Left renal pelvis (tissue), 4 donors: ENCODE measurements around the gene LST1. TPM values are rescaled to one million over a fixed set of nuclear protein-coding genes. Genes with fewer than 3 reads are reported as not detected.

Experiments
- DNase-seq, 4 donors: peaks; one replicate each; pipeline ENCODE4 v3.0.0-alpha.2; 2013; ENCODE audit warnings: low read depth in 4 of 4, low spot score in 3 of 4
- polyA plus RNA-seq, 4 donors: library from polyadenylated mRNA; unstranded; fragments of 120-200 nt; gene quantifications; one replicate each; pipeline ENCODE4 v1.2.1, GENCODE V29; 2013; ENCODE audit not compliant: insufficient read length in 4 of 4

Gene LST1
- polyA plus RNA-seq, 4 donors = 4.6 to 10.3 (median 4.9) TPM

DNA sequence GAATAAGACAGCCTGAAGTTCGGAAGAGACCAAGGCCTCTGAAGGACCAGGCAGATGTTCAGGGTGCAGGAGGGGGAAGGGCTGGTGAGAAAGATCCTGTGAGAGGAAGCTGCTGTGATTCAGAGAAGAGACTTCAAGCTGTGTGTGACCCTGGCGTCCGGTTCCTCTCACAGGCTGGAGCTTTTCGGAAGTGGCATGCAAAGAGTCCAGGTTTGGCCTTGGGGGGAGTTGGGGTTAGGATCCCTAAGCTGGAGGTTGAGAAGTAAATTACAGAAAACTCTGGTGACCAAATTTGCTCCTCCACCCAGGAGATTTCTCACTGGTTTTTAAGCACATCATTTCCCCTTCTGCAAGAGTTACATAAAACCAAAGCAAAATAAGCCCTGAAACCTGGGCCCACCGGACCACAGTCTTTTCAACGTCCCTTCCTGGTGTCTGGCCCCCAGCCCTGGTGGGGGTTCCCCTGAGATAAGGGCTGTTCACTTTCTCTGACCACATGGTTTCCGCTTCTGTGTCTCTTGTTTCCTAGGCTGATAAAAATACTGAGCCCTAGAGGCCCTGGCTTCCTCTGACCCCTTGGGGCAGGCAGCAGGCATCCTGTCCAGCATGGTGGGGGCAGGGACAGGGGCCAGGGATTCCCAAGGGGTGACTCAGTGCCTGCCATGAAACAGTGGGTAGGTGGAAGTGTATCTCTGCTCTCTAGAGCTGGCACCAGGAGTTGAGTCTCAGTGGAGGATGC, 25.9 kb upstream of the LST1 start:
- no peak for DNase-seq

DNA sequence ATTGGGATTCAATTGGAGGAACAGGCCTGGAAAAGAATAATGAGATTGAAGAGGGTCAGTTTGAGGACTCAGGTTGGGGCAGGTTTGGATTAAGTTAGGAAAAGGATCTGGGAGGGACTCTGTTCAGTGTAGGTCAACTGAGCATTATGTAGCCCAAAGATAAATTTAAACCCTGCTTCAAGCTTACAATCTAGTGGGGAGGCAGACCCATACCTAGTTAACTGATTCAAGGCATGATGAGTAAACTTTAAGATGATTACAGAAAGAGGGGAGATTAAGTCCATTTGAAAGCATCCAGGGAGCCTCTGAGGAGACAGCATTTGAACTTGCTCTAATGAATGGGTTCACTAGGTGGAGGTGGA, 25.4 kb upstream of the LST1 start:
- DNase-seq = no peak

DNA sequence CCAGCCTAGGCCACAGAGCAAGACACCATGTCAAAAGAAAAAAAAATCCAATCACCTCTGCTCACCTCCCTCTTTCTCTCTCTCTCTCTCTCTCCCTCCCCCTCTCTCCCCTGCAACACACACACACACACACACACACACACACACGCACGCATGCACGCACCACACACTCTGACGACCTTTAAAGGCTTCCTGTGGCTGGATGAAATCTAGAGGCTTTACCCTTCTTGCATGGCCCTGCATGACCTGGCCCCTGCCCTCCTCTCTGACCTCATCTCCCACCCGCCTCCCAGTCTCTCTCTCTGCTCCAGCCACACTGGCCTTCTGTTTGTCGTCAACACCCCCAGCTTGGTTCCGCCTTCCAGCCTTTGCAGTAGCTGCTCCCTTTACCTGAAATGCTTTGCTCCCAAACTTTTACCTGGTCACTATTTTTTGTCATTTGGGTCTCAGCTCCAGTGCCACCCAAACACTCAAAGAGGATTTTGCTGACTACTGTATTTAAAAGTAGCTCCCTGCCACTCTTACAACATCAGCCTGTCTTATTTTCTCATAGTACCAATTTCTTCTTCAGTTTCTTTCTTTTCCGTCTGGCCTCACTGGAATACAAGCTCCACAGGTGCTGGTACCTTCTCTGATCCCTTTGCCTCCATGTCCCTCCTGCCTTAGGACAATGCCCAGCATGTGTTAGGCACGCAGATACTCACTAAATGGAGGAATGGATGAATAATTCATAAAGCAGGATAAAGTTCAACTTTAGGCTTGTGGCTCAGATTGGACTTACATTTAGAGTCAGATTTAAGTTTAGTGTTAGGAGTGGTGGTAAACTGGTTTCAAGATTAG, 18.3 kb upstream of the LST1 start:
- DNase-seq = no peak

DNA sequence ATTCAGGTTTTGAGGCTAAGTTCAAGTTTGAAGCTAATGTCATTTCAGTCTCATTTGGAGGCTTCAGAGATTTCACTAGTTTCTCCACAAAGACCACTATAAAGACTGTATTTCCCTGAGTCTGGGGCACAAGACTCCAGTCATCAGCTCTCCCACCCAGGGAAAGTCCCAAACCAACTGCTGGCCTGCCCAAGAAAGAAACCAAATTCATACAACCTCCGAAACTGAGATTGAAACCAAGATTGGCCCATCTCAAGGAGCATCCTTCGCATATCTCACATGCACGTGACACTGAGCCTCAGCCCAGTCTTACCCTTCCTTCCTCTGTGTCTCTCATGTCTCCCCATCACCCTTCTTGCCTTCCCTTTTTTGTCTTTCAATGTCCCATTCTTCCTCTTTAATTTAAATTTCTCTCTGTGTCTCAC, 17.5 kb upstream of the LST1 start:
- no peak for DNase-seq

DNA sequence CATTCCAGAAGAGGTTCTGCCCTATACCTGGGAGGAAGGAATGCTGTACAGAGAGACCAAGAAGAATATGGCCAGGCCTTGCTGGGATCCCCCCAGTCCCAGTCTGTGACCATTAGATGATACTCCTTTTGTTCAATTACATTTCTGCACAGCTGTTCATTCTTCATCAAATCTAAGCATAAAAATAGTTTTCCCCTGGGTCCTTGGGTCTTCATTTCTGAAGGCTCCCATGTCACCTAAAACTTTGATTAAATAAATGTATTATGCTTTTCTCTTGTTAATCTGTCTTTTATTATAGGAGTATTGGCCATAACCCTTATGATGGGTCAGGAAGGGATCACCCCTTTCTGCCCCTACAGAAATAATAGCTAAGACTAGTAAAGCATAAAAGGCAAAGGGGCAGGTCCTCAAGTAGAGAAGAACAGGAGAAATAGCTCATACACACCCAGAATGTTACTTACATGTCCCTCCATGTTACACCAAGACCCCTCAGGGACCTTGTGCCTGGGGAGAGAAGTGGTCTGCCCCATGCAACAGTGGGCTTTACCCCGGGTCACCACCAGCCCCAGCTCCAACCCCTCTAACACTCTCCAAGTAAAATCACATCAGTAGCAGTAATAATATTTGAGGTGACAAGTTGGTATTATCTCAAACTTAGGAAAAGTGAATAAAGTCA, 16.1 kb upstream of the LST1 start:
- DNase-seq = no peak

DNA sequence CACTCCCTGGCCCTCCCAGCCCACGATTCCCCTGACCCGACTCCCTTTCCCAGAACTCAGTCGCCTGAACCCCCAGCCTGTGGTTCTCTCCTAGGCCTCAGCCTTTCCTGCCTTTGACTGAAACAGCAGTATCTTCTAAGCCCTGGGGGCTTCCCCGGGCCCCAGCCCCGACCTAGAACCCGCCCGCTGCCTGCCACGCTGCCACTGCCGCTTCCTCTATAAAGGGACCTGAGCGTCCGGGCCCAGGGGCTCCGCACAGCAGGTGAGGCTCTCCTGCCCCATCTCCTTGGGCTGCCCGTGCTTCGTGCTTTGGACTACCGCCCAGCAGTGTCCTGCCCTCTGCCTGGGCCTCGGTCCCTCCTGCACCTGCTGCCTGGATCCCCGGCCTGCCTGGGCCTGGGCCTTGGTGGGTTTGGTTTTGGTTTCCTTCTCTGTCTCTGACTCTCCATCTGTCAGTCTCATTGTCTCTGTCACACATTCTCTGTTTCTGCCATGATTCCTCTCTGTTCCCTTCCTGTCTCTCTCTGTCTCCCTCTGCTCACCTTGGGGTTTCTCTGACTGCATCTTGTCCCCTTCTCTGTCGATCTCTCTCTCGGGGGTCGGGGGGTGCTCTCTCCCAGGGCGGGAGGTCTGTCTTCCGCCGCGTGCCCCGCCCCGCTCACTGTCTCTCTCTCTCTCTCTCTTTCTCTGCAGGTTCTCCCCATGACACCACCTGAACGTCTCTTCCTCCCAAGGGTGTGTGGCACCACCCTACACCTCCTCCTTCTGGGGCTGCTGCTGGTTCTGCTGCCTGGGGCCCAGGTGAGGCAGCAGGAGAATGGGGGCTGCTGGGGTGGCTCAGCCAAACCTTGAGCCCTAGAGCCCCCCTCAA, 13.8 kb upstream of the LST1 start, which contains the start of gene LTA:
TSS of gene LTA (plus strand) at position 249 of the 871 bp plus-strand sequence. CDS start at position 703, 454 bp downstream.
- DNase-seq = no peak

DNA sequence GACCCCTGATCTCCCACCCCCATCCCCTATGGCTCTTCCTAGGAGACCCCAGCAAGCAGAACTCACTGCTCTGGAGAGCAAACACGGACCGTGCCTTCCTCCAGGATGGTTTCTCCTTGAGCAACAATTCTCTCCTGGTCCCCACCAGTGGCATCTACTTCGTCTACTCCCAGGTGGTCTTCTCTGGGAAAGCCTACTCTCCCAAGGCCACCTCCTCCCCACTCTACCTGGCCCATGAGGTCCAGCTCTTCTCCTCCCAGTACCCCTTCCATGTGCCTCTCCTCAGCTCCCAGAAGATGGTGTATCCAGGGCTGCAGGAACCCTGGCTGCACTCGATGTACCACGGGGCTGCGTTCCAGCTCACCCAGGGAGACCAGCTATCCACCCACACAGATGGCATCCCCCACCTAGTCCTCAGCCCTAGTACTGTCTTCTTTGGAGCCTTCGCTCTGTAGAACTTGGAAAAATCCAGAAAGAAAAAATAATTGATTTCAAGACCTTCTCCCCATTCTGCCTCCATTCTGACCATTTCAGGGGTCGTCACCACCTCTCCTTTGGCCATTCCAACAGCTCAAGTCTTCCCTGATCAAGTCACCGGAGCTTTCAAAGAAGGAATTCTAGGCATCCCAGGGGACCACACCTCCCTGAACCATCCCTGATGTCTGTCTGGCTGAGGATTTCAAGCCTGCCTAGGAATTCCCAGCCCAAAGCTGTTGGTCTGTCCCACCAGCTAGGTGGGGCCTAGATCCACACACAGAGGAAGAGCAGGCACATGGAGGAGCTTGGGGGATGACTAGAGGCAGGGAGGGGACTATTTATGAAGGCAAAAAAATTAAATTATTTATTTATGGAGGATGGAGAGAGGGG, 12.6 kb upstream of the LST1 start:
- DNase-seq = no peak

DNA sequence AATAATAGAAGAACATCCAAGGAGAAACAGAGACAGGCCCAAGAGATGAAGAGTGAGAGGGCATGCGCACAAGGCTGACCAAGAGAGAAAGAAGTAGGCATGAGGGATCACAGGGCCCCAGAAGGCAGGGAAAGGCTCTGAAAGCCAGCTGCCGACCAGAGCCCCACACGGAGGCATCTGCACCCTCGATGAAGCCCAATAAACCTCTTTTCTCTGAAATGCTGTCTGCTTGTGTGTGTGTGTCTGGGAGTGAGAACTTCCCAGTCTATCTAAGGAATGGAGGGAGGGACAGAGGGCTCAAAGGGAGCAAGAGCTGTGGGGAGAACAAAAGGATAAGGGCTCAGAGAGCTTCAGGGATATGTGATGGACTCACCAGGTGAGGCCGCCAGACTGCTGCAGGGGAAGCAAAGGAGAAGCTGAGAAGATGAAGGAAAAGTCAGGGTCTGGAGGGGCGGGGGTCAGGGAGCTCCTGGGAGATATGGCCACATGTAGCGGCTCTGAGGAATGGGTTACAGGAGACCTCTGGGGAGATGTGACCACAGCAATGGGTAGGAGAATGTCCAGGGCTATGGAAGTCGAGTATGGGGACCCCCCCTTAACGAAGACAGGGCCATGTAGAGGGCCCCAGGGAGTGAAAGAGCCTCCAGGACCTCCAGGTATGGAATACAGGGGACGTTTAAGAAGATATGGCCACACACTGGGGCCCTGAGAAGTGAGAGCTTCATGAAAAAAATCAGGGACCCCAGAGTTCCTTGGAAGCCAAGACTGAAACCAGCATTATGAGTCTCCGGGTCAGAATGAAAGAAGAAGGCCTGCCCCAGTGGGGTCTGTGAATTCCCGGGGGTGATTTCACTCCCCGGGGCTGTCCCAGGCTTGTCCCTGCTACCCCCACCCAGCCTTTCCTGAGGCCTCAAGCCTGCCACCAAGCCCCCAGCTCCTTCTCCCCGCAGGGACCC, 11.7 kb upstream of the LST1 start:
- no peak for DNase-seq

DNA sequence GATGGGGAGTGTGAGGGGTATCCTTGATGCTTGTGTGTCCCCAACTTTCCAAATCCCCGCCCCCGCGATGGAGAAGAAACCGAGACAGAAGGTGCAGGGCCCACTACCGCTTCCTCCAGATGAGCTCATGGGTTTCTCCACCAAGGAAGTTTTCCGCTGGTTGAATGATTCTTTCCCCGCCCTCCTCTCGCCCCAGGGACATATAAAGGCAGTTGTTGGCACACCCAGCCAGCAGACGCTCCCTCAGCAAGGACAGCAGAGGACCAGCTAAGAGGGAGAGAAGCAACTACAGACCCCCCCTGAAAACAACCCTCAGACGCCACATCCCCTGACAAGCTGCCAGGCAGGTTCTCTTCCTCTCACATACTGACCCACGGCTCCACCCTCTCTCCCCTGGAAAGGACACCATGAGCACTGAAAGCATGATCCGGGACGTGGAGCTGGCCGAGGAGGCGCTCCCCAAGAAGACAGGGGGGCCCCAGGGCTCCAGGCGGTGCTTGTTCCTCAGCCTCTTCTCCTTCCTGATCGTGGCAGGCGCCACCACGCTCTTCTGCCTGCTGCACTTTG, 10.7 kb upstream of the LST1 start, which contains the start of gene TNF:
TSS of gene TNF (plus strand) at position 231 of the 567 bp plus-strand sequence. CDS start at position 408, 177 bp downstream.
- DNase-seq = no peak

DNA sequence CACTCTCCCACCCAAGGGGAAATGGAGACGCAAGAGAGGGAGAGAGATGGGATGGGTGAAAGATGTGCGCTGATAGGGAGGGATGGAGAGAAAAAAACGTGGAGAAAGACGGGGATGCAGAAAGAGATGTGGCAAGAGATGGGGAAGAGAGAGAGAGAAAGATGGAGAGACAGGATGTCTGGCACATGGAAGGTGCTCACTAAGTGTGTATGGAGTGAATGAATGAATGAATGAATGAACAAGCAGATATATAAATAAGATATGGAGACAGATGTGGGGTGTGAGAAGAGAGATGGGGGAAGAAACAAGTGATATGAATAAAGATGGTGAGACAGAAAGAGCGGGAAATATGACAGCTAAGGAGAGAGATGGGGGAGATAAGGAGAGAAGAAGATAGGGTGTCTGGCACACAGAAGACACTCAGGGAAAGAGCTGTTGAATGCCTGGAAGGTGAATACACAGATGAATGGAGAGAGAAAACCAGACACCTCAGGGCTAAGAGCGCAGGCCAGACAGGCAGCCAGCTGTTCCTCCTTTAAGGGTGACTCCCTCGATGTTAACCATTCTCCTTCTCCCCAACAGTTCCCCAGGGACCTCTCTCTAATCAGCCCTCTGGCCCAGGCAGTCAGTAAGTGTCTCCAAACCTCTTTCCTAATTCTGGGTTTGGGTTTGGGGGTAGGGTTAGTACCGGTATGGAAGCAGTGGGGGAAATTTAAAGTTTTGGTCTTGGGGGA, 10.0 kb upstream of the LST1 start:
- no peak for DNase-seq

DNA sequence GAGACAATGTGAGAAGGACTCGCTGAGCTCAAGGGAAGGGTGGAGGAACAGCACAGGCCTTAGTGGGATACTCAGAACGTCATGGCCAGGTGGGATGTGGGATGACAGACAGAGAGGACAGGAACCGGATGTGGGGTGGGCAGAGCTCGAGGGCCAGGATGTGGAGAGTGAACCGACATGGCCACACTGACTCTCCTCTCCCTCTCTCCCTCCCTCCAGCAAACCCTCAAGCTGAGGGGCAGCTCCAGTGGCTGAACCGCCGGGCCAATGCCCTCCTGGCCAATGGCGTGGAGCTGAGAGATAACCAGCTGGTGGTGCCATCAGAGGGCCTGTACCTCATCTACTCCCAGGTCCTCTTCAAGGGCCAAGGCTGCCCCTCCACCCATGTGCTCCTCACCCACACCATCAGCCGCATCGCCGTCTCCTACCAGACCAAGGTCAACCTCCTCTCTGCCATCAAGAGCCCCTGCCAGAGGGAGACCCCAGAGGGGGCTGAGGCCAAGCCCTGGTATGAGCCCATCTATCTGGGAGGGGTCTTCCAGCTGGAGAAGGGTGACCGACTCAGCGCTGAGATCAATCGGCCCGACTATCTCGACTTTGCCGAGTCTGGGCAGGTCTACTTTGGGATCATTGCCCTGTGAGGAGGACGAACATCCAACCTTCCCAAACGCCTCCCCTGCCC, 9.0 kb upstream of the LST1 start:
- DNase-seq = no peak

DNA sequence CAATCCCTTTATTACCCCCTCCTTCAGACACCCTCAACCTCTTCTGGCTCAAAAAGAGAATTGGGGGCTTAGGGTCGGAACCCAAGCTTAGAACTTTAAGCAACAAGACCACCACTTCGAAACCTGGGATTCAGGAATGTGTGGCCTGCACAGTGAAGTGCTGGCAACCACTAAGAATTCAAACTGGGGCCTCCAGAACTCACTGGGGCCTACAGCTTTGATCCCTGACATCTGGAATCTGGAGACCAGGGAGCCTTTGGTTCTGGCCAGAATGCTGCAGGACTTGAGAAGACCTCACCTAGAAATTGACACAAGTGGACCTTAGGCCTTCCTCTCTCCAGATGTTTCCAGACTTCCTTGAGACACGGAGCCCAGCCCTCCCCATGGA, 8.5 kb upstream of the LST1 start:
- no peak for DNase-seq

DNA sequence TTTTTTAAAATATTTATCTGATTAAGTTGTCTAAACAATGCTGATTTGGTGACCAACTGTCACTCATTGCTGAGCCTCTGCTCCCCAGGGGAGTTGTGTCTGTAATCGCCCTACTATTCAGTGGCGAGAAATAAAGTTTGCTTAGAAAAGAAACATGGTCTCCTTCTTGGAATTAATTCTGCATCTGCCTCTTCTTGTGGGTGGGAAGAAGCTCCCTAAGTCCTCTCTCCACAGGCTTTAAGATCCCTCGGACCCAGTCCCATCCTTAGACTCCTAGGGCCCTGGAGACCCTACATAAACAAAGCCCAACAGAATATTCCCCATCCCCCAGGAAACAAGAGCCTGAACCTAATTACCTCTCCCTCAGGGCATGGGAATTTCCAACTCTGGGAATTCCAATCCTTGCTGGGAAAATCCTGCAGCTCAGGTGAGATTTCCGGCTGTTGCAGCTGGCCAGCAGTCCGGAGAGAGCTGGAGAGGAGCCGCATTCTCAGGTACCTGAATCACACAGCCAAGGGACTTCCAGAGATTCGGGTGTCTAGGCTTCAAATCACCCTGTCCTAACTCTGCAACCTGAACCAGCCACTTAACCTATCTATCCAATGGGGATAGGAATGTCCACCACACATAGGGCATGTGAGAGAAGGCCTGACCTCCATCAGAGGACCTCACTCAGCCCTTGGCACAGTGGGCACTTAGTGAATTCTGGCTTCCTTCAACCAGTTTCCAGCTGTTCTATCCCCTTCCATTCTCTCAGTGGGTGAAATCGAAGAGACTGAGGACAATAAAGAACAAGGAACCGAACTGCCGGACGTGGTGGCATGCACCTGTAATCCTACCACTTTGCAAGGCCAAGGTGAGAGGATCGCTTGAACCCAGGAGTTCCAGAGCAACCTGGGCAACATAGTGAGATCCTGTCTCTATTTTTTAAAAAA, 7.6 kb upstream of the LST1 start:
- no peak for DNase-seq

DNA sequence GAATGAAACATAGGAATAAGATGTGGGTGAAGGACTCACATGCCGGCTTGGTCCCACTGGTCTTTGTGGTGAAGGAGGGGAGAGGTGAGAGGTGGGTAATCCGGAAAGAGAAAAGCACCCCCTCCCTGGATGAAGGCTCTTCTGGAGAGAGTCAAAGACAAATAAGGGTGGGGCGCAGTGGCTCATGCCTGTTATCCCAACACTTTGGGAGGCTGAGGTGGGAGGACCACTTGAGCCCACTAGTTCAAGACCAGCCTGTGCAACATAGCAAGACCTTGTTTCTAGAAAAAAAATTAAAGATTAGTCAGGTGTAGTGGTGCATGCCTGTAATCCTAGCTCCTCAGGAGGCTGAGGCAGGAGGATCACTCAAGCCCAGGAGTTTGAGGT, 7.0 kb upstream of the LST1 start:
- no peak for DNase-seq

DNA sequence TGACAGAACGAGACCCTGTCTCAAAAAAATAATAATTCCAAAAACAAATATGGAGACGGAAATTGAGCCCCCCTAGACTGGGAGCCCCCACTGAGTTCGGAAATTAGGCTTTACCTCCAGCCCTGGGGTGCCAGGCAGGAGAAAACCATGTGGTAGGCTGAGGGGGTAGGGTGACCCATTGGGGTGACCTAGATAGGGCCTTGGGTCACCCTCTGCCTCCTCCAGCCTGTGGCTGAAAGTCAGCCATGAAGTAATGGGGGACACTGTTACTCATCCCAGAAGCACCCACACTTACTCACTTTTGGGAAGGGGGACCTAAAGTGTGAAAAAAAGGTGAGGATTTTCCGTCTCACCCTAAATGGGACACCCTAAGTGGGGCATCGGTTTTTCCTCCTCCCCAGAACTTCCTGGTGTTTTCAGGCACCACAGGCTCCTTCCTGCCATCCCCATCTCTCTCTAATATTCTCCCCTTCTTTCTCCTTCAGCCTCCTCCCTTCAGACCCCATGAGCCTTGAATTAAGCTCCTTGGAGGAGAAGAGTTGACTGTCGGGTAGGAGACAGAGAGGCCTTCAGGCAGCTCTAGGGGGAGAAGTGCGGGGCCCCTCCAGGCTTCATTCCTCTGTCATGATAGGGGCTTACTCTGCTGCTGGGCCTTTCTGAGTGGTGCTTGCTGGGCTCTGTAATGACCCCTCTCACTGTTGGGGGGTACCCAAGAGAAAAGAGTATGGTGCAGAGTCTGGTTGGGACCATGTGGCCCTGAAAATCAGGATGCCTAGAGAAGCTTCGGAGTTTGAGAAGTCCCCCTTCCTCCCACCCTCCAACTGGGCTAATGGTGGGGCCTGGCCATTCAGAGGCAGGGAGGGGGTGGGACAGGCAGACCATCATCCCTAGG, 6.3 kb upstream of the LST1 start:
- no peak for DNase-seq
